ENCODE results near the gene TNPO2.

The TNPO2 gene

DNA sequence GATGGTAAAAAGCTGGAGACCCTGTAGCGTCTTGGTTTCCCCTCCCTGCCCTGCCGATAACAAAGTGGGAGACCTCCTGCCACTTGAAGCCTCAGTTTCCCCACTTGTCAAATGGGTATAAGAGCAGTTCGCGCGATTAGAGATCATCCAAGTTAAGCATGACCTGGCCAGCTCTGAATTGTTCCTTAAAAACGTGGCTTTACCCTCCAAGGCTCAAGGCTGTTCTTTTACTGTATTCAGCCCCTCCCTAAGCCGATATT lies 421 bp downstream of the TNPO2 start:
- H3K27ac ChIP-seq, result peak overlapping the region; percentile 94
- TF ChIP-seq, protein P1, sequence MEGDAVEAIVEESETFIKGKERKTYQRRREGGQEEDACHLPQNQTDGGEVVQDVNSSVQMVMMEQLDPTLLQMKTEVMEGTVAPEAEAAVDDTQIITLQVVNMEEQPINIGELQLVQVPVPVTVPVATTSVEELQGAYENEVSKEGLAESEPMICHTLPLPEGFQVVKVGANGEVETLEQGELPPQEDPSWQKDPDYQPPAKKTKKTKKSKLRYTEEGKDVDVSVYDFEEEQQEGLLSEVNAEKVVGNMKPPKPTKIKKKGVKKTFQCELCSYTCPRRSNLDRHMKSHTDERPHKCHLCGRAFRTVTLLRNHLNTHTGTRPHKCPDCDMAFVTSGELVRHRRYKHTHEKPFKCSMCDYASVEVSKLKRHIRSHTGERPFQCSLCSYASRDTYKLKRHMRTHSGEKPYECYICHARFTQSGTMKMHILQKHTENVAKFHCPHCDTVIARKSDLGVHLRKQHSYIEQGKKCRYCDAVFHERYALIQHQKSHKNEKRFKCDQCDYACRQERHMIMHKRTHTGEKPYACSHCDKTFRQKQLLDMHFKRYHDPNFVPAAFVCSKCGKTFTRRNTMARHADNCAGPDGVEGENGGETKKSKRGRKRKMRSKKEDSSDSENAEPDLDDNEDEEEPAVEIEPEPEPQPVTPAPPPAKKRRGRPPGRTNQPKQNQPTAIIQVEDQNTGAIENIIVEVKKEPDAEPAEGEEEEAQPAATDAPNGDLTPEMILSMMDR (IDR thresholded peaks at IDR 0.05), result no peak
- TF ChIP-seq ZFX (IDR thresholded peaks at IDR 0.05; ENCODE audit: borderline replicate concordance), result no peak

- TF ChIP-seq, protein P1 (IDR thresholded peaks at IDR 0.05), result no peak
- TF ChIP-seq ZFX (IDR thresholded peaks at IDR 0.05; ENCODE audit: borderline replicate concordance), result no peak
- H3K27ac ChIP-seq, result peak overlapping the region; percentile 94
Observed at GRCh38 chr19:12722566-12723380, 959 bp downstream of the TNPO2 start.

- TF ChIP-seq, protein P1 (IDR thresholded peaks at IDR 0.05), result no peak
- no peak for TF ChIP-seq ZFX (IDR thresholded peaks at IDR 0.05; ENCODE audit: borderline replicate concordance)
- H3K27ac ChIP-seq, result peak overlapping the region; percentile 94
Observed at GRCh38 chr19:12721656-12722565, 1.8 kb downstream of the TNPO2 start.

- peak overlapping the region; percentile 94 for H3K27ac ChIP-seq
- no peak for TF ChIP-seq ZFX (IDR thresholded peaks at IDR 0.05; ENCODE audit: borderline replicate concordance)
- TF ChIP-seq, protein P1 (IDR thresholded peaks at IDR 0.05), result no peak
Observed at GRCh38 chr19:12720851-12721655, 2.7 kb downstream of the TNPO2 start.

- TF ChIP-seq ZFX (IDR thresholded peaks at IDR 0.05; ENCODE audit: borderline replicate concordance), result no peak
- TF ChIP-seq, protein P1 (IDR thresholded peaks at IDR 0.05), result no peak
- 0 out of 2 replicates have a peak overlapping the region, but pooled peaks have one; percentile 94 for H3K27ac ChIP-seq
Observed at GRCh38 chr19:12720296-12720695, 3.4 kb downstream of the TNPO2 start.

DNA sequence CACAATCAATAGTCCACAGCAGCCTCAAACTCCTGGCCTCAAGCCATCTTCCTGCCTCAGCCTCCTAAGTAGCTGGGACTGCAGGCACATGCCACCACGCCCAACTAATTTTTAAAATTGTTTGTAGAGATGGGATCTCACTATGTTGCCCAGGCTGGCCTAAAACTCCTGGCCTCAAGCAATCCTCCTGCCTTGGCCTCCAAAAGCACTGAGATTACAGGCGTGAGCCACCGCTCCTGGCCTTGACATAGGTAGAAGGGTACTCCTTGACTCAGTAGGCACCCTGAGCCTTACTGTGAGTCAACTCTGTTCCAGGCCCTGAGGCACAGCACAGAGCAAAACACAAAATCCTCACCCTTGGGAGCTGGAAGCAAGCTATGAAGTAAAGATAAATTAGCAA lies 7.8 kb downstream of the TNPO2 start:
- TF ChIP-seq, protein P1 (IDR thresholded peaks at IDR 0.05), result no peak
- no peak for TF ChIP-seq ZFX (IDR thresholded peaks at IDR 0.05; ENCODE audit: borderline replicate concordance)
- H3K27ac ChIP-seq, result no peak overlapping the region

Data from 22Rv1 (cell line).